Measurements from ENCODE around the gene PPOX. TPM values are rescaled to one million over a fixed set of nuclear protein-coding genes. Genes with fewer than 3 reads are reported as not detected.
A peak's percentile ranks its signal among the peaks of the same experiment; 100 is the strongest.

Gene PPOX
- total RNA-seq, 1 donor from 2014 or later: 21.6 TPM

GRCh38 chr1:161196111-161196510, 29.9 kb downstream of the PPOX start:
- H3K27me3 Mint-ChIP-seq (ENCODE audit: low read depth): no peaks in the 10 kb centered on the region
- H3K36me3 Mint-ChIP-seq (ENCODE audit: low read depth): no peaks in the 10 kb centered on the region
- no peak for TF ChIP-seq CTCF (IDR thresholded peaks at IDR 0.05)
- DNase-seq (ENCODE audit: low spot score): no peak
- H3K27ac Mint-ChIP-seq (ENCODE audit: unreplicated experiment): no peak overlapping the region
- no peaks in the 10 kb centered on the region for H3K9me3 Mint-ChIP-seq (ENCODE audit: low read depth)
- no peak overlapping the region for H3K4me3 Mint-ChIP-seq (ENCODE audit: unreplicated experiment)
- H3K4me1 Mint-ChIP-seq (ENCODE audit: low read depth): peaks cover 37% of the 10 kb centered on the region

GRCh38 chr1:161196521-161197451, 30.6 kb downstream of the PPOX start:
- TF ChIP-seq CTCF (IDR thresholded peaks at IDR 0.05): no peak
- Mint-ChIP-seq H3K27me3 (ENCODE audit: low read depth) (no peaks in the 10 kb centered on the region), H3K36me3 (ENCODE audit: low read depth) (no peaks in the 10 kb centered on the region), H3K27ac (ENCODE audit: unreplicated experiment) (peak overlapping the region; percentile 65), H3K9me3 (ENCODE audit: low read depth) (no peaks in the 10 kb centered on the region), H3K4me3 (ENCODE audit: unreplicated experiment) (peak overlapping the region; percentile 65), H3K4me1 (ENCODE audit: low read depth) (peaks cover 44% of the 10 kb centered on the region)
- DNase-seq (ENCODE audit: low spot score): peak; percentile 72

GRCh38 chr1:161197560-161198193, 31.5 kb downstream of the PPOX start:
- TF ChIP-seq CTCF (IDR thresholded peaks at IDR 0.05): no peak
- no peaks in the 10 kb centered on the region for H3K9me3 Mint-ChIP-seq (ENCODE audit: low read depth)
- no peak for DNase-seq (ENCODE audit: low spot score)
- no peak overlapping the region for H3K27ac Mint-ChIP-seq (ENCODE audit: unreplicated experiment)
- no peaks in the 10 kb centered on the region for H3K27me3 Mint-ChIP-seq (ENCODE audit: low read depth)
- peaks cover 45% of the 10 kb centered on the region for H3K4me1 Mint-ChIP-seq (ENCODE audit: low read depth)
- peak overlapping the region; percentile 65 for H3K4me3 Mint-ChIP-seq (ENCODE audit: unreplicated experiment)
- no peaks in the 10 kb centered on the region for H3K36me3 Mint-ChIP-seq (ENCODE audit: low read depth)

- Mint-ChIP-seq H3K4me1 (ENCODE audit: low read depth) (peaks cover 50% of the 10 kb centered on the region), H3K27ac (ENCODE audit: unreplicated experiment) (peak overlapping the region; percentile 41), H3K27me3 (ENCODE audit: low read depth) (no peaks in the 10 kb centered on the region), H3K4me3 (ENCODE audit: unreplicated experiment) (peak overlapping the region; percentile 65), H3K9me3 (ENCODE audit: low read depth) (no peaks in the 10 kb centered on the region), H3K36me3 (ENCODE audit: low read depth) (no peaks in the 10 kb centered on the region)
- TF ChIP-seq CTCF (IDR thresholded peaks at IDR 0.05): peak; percentile 56
- DNase-seq (ENCODE audit: low spot score): peak; percentile 91
Measured at GRCh38 chr1:161198194-161198896, 32.1 kb downstream of the PPOX start.

GRCh38 chr1:161198897-161199431, 32.7 kb downstream of the PPOX start, which contains the start of gene ADAMTS4:
Gene ADAMTS4, minus strand, starts transcription at chr1:161199054. Its CDS starts 427 bp downstream, at chr1:161198627.
- peak within 1 kb of the TSS; percentile 65 for H3K4me3 Mint-ChIP-seq (ENCODE audit: unreplicated experiment)
- H3K9me3 Mint-ChIP-seq (ENCODE audit: low read depth): no peaks in the 10 kb centered on the region
- TF ChIP-seq CTCF (IDR thresholded peaks at IDR 0.05): no peak
- H3K27ac Mint-ChIP-seq (ENCODE audit: unreplicated experiment): peak within 1 kb of the TSS; percentile 41
- H3K36me3 Mint-ChIP-seq (ENCODE audit: low read depth): no peaks in the 10 kb centered on the region
- H3K27me3 Mint-ChIP-seq (ENCODE audit: low read depth): no peaks in the 10 kb centered on the region
- peak; percentile 38 for DNase-seq (ENCODE audit: low spot score)
- peaks cover 56% of the 10 kb centered on the region for H3K4me1 Mint-ChIP-seq (ENCODE audit: low read depth)

Measured in chondrocyte (in vitro differentiated cells).